ENCODE results near the gene MACROD2.

MACROD2 gene

DNA sequence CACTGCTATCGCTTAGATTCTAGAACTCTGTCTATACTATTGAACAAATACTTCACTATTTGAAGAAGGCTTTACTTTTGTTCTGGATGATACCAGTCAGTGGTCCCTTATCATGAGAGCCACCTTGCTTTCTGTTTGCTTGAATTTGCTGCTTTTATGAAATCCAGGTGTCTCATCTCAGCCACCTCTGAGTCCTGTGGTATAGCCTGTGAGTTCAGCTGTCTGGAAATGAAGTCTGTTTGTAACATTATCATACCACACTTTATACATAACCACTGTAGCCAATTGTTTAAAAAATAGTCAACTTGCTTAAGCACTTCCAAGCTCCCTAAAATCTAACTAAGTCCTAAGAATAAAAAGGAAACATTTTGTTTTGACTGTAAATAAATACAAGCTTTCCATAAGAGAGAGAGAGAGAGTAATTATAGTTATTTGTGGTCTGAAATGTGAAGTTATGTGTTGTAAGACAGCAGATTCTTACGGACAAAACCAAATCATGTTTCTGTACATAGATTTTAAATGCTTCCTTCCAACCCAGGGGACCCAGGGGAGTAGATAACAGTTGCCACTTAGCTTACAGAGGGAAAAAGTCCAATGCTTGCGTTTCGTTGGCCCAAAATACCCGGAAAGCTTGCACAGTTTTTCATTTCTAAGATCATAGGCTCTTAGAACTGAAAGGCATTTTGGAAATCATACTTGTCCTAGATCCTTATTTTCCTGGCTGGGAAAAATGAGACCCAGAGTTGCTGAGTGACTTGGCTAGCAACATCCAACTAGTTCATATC is 1449.9 kb downstream of the MACROD2 start:
- Histone ChIP-seq H3K4me3 (no peak overlapping the region), H3K4me2 (no peak overlapping the region), H3K4me1 (peaks cover 11% of the 10 kb centered on the region), H4K20me1 (no peaks in the 10 kb centered on the region), H3K9ac (no peak overlapping the region), H3K27ac (no peak overlapping the region), H3K36me3 (no peaks in the 10 kb centered on the region), H3K9me3 (no peaks in the 10 kb centered on the region), H3K27me3 (no peaks in the 10 kb centered on the region)
- no peak for TF ChIP-seq Cebpa-rat (IDR thresholded peaks at IDR 0.05)

DNA sequence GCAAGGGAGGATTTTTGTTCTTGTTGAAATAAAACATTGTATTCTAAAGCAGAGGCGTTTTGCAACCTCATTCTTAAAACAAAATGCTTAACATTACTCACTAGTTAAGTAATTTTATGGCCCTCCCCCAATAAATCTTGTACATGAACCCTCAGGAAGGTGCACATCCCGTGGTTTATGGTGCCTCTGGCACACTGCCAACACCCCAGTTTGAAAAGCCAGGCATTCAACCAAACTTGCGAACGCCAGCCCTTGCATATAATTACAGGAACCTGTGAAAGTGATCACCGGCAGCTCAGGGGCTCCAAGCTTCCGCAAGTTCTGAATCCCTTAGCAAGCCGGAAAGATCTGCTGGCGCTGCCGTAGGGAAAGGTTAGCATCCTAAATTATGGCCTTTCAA is 1451.1 kb downstream of the MACROD2 start:
- Histone ChIP-seq H3K27ac (no peak overlapping the region), H3K9ac (no peak overlapping the region), H3K27me3 (no peaks in the 10 kb centered on the region), H4K20me1 (no peaks in the 10 kb centered on the region), H3K4me1 (peaks cover 11% of the 10 kb centered on the region), H3K4me2 (peak overlapping the region; percentile 37), H3K4me3 (no peak overlapping the region), H3K36me3 (no peaks in the 10 kb centered on the region), H3K9me3 (no peaks in the 10 kb centered on the region)
- TF ChIP-seq Cebpa-rat (IDR thresholded peaks at IDR 0.05): no peak

DNA sequence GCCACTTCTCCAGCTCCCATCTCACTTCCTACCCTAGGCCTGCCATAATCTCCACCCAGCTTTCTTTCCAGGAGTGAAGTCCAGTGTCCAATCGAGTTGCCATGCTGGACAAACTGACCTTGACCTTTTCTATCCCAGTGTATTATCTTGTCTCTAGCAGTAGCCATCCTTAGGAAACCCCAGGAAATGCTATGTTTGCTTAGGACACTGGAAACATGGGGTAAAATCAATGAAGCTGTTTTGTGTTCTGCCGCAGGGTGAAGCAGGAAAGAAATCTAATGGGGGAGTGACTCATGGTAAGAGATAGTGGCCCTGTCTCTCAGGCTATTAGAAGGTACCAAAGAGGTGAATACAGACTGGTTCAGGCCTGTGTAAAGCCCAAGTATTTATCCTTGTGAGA is 1452.2 kb downstream of the MACROD2 start:
- no peak overlapping the region for H3K4me2 ChIP-seq
- peaks cover 11% of the 10 kb centered on the region for H3K4me1 ChIP-seq
- H3K9me3 ChIP-seq: no peaks in the 10 kb centered on the region
- no peaks in the 10 kb centered on the region for H3K36me3 ChIP-seq
- no peak overlapping the region for H3K9ac ChIP-seq
- TF ChIP-seq Cebpa-rat (IDR thresholded peaks at IDR 0.05): no peak
- H4K20me1 ChIP-seq: no peaks in the 10 kb centered on the region
- no peak overlapping the region for H3K4me3 ChIP-seq
- H3K27me3 ChIP-seq: no peaks in the 10 kb centered on the region
- H3K27ac ChIP-seq: no peak overlapping the region

DNA sequence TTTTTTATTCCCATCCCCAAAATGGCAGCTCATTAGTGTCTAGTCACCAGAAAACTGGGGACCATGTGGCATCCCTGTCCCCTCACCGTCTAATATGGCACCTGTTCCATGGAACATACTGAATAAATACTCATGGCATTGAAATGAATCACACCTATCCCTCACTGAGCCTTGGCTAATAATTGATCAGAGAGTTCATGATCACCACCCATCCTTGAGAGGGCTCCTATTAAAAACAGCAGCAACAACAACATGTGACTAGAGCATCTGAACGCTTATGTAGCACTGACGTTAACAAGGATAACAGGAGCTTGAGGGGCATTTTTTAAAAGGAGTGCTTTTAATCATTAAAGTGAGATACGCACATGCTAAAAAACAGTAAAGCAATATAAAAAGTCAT is 1453.7 kb downstream of the MACROD2 start:
- Histone ChIP-seq H3K4me2 (no peak overlapping the region), H3K4me3 (no peak overlapping the region), H3K36me3 (no peaks in the 10 kb centered on the region), H3K27ac (no peak overlapping the region), H3K9me3 (no peaks in the 10 kb centered on the region), H3K27me3 (no peaks in the 10 kb centered on the region), H3K4me1 (peaks cover 11% of the 10 kb centered on the region), H3K9ac (no peak overlapping the region), H4K20me1 (no peaks in the 10 kb centered on the region)
- no peak for TF ChIP-seq Cebpa-rat (IDR thresholded peaks at IDR 0.05)

DNA sequence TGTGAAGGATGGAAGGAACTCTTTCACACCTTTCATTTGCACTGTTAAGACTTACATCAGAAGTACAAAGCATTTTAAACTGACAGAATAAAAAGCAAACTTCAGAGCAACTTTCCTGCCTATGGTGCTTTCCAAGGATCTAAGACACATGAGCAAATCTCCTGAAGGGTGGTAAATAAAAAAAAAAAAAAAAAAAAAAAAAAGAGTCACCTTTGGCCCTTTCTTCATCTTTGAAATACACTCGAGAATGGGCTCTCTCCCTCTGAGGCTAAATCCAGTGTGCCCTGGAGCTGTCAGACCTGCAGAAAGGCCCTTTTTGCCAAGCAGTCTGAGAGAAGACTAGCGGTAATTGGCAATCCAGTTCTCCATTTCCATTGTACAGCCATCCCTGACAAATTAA is 1455.9 kb downstream of the MACROD2 start:
- H3K27ac ChIP-seq: no peak overlapping the region
- no peaks in the 10 kb centered on the region for H3K27me3 ChIP-seq
- H3K4me3 ChIP-seq: no peak overlapping the region
- H4K20me1 ChIP-seq: no peaks in the 10 kb centered on the region
- no peak overlapping the region for H3K4me2 ChIP-seq
- H3K9ac ChIP-seq: no peak overlapping the region
- no peaks in the 10 kb centered on the region for H3K9me3 ChIP-seq
- H3K4me1 ChIP-seq: peaks cover 10% of the 10 kb centered on the region
- no peak for TF ChIP-seq Cebpa-rat (IDR thresholded peaks at IDR 0.05)
- no peaks in the 10 kb centered on the region for H3K36me3 ChIP-seq

DNA sequence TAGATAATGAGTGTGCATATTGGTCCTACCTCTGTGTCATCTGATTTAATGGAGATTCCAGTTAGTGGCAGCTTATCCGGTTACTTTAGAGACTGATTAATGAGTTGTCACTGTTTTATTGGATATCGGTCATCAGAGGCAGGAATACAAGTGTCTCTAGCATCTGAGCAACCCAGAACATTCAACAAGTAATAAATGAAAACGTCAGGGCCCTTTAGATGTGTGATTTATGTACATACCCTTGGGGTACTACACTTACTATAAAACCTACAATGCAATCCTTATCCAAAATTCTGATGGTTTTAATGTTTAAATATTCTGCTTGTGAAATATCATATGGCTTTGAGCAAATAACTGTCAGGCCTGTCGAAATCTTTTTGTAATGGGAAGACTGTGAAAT is 1460.0 kb downstream of the MACROD2 start:
- H4K20me1 ChIP-seq: no peaks in the 10 kb centered on the region
- TF ChIP-seq Cebpa-rat (IDR thresholded peaks at IDR 0.05): no peak
- no peaks in the 10 kb centered on the region for H3K27me3 ChIP-seq
- H3K4me3 ChIP-seq: no peak overlapping the region
- H3K36me3 ChIP-seq: no peaks in the 10 kb centered on the region
- H3K9me3 ChIP-seq: no peaks in the 10 kb centered on the region
- H3K9ac ChIP-seq: no peak overlapping the region
- no peak overlapping the region for H3K27ac ChIP-seq
- H3K4me2 ChIP-seq: no peak overlapping the region
- no peaks in the 10 kb centered on the region for H3K4me1 ChIP-seq

DNA sequence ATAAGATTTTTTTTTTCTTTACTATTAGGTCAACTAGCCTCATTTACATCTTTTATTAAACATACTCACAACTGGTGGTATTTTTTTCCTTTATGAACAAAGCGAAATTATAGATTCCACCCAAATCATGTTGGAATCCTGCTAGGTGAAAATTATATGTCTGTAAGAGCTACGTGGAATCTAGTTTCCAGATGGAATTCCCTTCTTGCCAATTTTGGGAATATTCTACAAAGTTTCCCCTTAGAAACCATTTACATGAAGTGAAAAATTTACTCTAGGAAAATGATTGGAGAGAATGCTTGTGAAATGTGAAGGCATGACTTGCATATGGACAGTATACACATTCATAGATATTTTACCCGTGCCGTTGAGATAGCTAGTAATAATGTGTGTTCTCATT is 1466.6 kb downstream of the MACROD2 start:
- Histone ChIP-seq H3K4me1 (no peaks in the 10 kb centered on the region), H3K9ac (no peak overlapping the region), H3K27me3 (no peaks in the 10 kb centered on the region), H4K20me1 (no peaks in the 10 kb centered on the region), H3K27ac (no peak overlapping the region), H3K36me3 (no peaks in the 10 kb centered on the region), H3K4me3 (no peak overlapping the region), H3K4me2 (no peak overlapping the region), H3K9me3 (no peaks in the 10 kb centered on the region)
- TF ChIP-seq Cebpa-rat (IDR thresholded peaks at IDR 0.05): no peak

DNA sequence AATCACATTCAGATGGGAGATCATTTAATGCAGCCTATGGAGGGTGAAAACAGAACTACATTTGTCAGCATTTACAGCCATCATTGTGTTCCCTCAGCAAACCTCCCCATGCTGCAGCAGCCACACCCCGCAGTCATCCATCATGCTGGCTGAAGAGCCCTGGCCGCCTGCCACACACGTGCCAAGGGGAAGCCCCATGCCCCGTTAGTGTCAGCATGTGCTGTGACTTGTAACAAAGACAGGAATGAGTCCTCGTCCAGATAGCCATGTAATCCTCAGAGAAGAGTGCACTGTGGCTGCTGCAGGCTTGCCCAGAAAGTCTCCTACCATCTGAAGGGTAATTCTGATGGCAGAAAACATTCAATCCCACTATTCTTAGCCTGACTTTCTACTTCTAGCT is 1480.2 kb downstream of the MACROD2 start:
- no peak for TF ChIP-seq Cebpa-rat (IDR thresholded peaks at IDR 0.05)

DNA sequence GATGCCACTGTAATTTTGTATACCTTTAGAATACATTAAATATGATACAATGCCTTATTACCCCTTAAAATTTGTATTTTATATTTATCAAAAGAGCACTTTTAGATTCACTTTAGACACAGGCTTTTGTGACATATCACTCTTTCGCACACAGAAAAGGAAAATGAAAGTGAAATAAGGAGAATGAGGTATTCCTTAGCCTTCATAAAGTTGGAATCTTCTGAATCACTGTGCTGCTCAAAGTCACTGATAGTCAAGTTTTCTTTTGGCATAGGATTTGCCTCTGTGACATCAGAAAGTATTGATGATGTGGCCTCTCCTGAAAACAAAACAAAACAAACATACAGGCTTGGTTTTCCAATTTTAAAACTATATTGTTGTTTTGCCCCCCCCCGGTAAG is 1480.9 kb downstream of the MACROD2 start:
- Histone ChIP-seq H3K9me3 (no peaks in the 10 kb centered on the region), H3K27me3 (no peaks in the 10 kb centered on the region), H3K27ac (no peak overlapping the region), H3K4me2 (no peak overlapping the region), H3K9ac (no peak overlapping the region), H3K4me3 (no peak overlapping the region), H4K20me1 (no peaks in the 10 kb centered on the region), H3K4me1 (no peaks in the 10 kb centered on the region), H3K36me3 (no peaks in the 10 kb centered on the region)
- no peak for TF ChIP-seq Cebpa-rat (IDR thresholded peaks at IDR 0.05)

More for the DNA sequence above, 1480.2 kb downstream of the MACROD2 start:
- H3K36me3 ChIP-seq: no peaks in the 10 kb centered on the region
- no peaks in the 10 kb centered on the region for H3K27me3 ChIP-seq
- H3K4me1 ChIP-seq: no peaks in the 10 kb centered on the region
- H3K4me3 ChIP-seq: no peak overlapping the region
- no peaks in the 10 kb centered on the region for H4K20me1 ChIP-seq
- no peaks in the 10 kb centered on the region for H3K9me3 ChIP-seq
- H3K9ac ChIP-seq: no peak overlapping the region
- no peak overlapping the region for H3K27ac ChIP-seq
- no peak overlapping the region for H3K4me2 ChIP-seq

DNA sequence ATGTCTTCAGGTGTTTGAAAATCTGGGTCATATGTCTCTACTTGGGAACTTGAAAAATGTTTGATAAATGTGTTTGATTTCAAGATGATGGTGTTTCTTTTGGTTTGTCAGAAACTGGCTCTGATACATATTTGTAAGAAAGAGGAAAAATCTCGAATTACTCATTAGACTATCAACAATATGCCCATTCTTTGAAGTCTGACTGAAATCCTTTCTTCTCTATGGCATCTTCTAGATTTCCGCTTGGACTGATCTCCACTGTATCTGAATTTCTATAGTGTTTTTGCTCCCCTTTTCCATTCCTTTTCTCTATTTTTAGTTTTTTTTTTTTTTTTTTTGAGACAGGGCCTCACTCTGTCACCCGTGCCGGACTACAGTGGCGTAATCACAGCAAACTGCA is 1481.5 kb downstream of the MACROD2 start:
- no peak for TF ChIP-seq Cebpa-rat (IDR thresholded peaks at IDR 0.05)
- Histone ChIP-seq H4K20me1 (no peaks in the 10 kb centered on the region), H3K27ac (no peak overlapping the region), H3K9me3 (no peaks in the 10 kb centered on the region), H3K4me2 (no peak overlapping the region), H3K27me3 (no peaks in the 10 kb centered on the region), H3K4me1 (no peaks in the 10 kb centered on the region), H3K36me3 (no peaks in the 10 kb centered on the region), H3K9ac (no peak overlapping the region), H3K4me3 (no peak overlapping the region)

DNA sequence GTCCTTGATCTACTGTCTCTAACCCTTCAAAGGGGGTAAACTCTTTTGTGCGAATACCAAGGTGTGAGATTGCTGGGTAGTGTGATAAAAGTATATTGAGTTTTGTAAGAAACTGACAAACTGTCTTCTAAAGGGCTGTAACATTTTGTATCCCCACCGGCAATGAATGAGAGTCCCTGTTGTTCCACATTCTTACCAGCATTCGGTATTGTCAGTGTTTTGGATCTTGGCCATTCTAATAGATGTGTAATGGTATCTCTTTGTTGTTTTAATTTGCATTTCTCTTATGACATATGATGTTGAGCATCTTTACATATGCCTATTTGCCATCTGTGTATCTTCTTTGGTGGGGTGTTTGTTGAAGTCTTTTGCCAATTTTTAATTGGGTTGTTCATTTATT is 1487.2 kb downstream of the MACROD2 start:
- TF ChIP-seq Cebpa-rat (IDR thresholded peaks at IDR 0.05): no peak

More for the DNA sequence above, 1487.2 kb downstream of the MACROD2 start:
- H3K4me3 ChIP-seq: no peak overlapping the region
- no peaks in the 10 kb centered on the region for H3K9me3 ChIP-seq
- no peaks in the 10 kb centered on the region for H4K20me1 ChIP-seq
- no peaks in the 10 kb centered on the region for H3K27me3 ChIP-seq
- no peak overlapping the region for H3K27ac ChIP-seq
- H3K4me1 ChIP-seq: no peaks in the 10 kb centered on the region
- no peak overlapping the region for H3K4me2 ChIP-seq
- no peak overlapping the region for H3K9ac ChIP-seq
- H3K36me3 ChIP-seq: no peaks in the 10 kb centered on the region

All from BLaER1 (cell line).